ENCODE measurements around the gene FAM210B. TPM values are rescaled to one million over a fixed set of nuclear protein-coding genes. Genes with fewer than 3 reads are reported as not detected.

The FAM210B gene
- total RNA-seq, 1 donor from 2014 or later, result 36.4 TPM

DNA sequence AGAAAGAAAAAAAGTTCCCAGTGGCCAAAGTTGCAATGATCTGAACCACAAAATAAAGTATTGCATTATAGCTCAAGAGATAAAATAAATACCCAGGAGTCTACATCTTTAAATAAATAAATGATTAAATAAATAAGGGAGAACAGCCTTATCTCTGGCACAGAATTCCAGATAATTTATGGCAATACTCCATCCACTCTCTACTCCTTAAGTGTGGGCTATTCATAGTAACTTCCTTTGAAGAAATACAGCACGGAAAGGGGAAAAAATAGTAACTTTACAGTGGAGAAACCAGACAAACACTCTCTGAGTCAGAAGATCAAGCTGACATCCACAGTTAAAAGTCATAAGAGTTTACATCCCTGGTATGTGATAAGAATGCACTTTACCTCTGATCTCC lies 21.6 kb downstream of the FAM210B start:
- no peak for TF ChIP-seq CTCF (IDR thresholded peaks at IDR 0.05)
- no peak overlapping the region for H3K4me3 ChIP-seq
- H3K27me3 ChIP-seq (ENCODE audit: low read depth), result no peaks in the 10 kb centered on the region
- no peak for DNase-seq
- intact Hi-C loops (cut with DNase I), result no loop called here
- no peaks in the 10 kb centered on the region for H3K36me3 ChIP-seq
- no peak overlapping the region for H3K27ac ChIP-seq
- no peaks in the 10 kb centered on the region for H3K9me3 ChIP-seq
- ATAC-seq, result peak; percentile 51 to 83
- no peaks in the 10 kb centered on the region for H3K4me1 ChIP-seq

- Histone ChIP-seq H3K4me1 (no peaks in the 10 kb centered on the region), H3K4me3 (no peak overlapping the region), H3K36me3 (no peaks in the 10 kb centered on the region), H3K9me3 (no peaks in the 10 kb centered on the region), H3K27ac (no peak overlapping the region), H3K27me3 (ENCODE audit: low read depth) (no peaks in the 10 kb centered on the region)
- DNase-seq (no peak), ATAC-seq (no peak)
- TF ChIP-seq CTCF (IDR thresholded peaks at IDR 0.05), result no peak
- intact Hi-C loops (cut with DNase I), result no loop called here
Observed at GRCh38 chr20:56381501-56381900, 22.7 kb downstream of the FAM210B start.

- Histone ChIP-seq H3K27me3 (ENCODE audit: low read depth) (no peaks in the 10 kb centered on the region), H3K4me1 (no peaks in the 10 kb centered on the region), H3K9me3 (no peaks in the 10 kb centered on the region), H3K36me3 (no peaks in the 10 kb centered on the region), H3K4me3 (no peak overlapping the region), H3K27ac (no peak overlapping the region)
- TF ChIP-seq CTCF (IDR thresholded peaks at IDR 0.05), result no peak
- intact Hi-C loops (cut with DNase I), result no loop called here
- no peak for DNase-seq
- ATAC-seq, result no peak
Observed at GRCh38 chr20:56382696-56383095, 23.9 kb downstream of the FAM210B start.

DNA sequence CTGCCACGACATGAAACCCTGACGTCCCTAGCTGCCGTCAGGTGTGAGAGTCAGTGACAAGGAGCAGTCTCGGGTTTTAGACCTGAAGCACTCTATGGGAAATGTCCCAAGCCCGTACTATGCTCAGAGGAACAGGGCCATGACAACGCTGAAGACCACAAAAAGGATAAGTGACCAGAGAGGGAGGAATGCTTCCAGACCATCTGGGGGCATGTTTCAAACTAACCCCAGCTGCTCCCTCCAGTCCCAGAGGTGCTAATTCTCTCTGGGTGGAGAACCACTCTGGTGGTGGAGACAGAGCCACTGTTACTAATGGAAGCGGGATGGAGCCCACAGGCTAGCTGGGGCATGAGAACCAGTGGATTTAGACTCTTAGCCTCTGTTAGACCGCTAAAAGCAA lies 24.6 kb downstream of the FAM210B start:
- Histone ChIP-seq H3K36me3 (no peaks in the 10 kb centered on the region), H3K4me1 (no peaks in the 10 kb centered on the region), H3K4me3 (no peak overlapping the region), H3K27me3 (ENCODE audit: low read depth) (no peaks in the 10 kb centered on the region), H3K27ac (no peak overlapping the region), H3K9me3 (no peaks in the 10 kb centered on the region)
- intact Hi-C loops (cut with DNase I), result no loop called here
- ATAC-seq (no peak), DNase-seq (no peak)
- TF ChIP-seq CTCF (IDR thresholded peaks at IDR 0.05), result no peak

DNA sequence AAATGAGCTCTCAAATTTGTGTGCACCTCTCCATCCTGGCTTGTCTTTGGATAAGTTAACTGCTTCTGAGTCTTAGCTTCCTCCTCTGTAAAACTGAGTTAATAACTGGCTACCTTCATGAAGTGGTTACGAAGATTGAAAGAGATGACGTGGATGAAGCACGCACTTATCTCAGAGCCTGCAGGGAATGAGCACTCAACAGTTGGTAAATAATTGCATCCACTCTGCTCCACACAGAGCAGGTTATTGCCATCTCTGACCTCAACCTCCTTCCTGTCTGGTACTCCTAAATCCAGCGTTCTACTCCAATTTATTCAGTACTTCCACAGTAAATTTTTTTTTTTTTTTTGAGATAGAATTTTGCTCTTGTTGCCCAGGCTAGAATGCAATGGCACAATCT lies 26.4 kb downstream of the FAM210B start:
- no peak for DNase-seq
- ATAC-seq, result peak; percentile 57 to 82
- no peak overlapping the region for H3K27ac ChIP-seq
- no peaks in the 10 kb centered on the region for H3K9me3 ChIP-seq
- H3K4me3 ChIP-seq, result no peak overlapping the region
- no peaks in the 10 kb centered on the region for H3K4me1 ChIP-seq
- intact Hi-C loops (cut with DNase I), result no loop called here
- no peaks in the 10 kb centered on the region for H3K27me3 ChIP-seq (ENCODE audit: low read depth)
- no peaks in the 10 kb centered on the region for H3K36me3 ChIP-seq
- TF ChIP-seq CTCF (IDR thresholded peaks at IDR 0.05), result no peak

GRCh38 chr20:56386219-56386618 lies 27.4 kb downstream of the FAM210B start:
- DNase-seq (no peak), ATAC-seq (no peak)
- Histone ChIP-seq H3K9me3 (no peaks in the 10 kb centered on the region), H3K36me3 (no peaks in the 10 kb centered on the region), H3K27ac (no peak overlapping the region), H3K4me3 (no peak overlapping the region), H3K27me3 (ENCODE audit: low read depth) (no peaks in the 10 kb centered on the region), H3K4me1 (peaks cover 6% of the 10 kb centered on the region)
- no peak for TF ChIP-seq CTCF (IDR thresholded peaks at IDR 0.05)
- intact Hi-C loops (cut with DNase I), result no loop called here
